Kidney capillary endothelial cell (primary cell): ENCODE measurements around the gene PTPRO.
A peak's percentile ranks its signal among the peaks of the same experiment; 100 is the strongest.

ENCODE experiments used
- DNase-seq: peaks from one replicate; pipeline ENCODE4 v3.0.0-alpha.2; 2018; ENCODE audit warnings: low spot score

Gene PTPRO

GRCh38 chr12:15350643-15351042 lies 28.3 kb downstream of the PTPRO start:
- no peak for DNase-seq

GRCh38 chr12:15355766-15356165 lies 33.5 kb downstream of the PTPRO start:
- DNase-seq, result no peak

GRCh38 chr12:15356951-15357364 lies 34.6 kb downstream of the PTPRO start:
- no peak for DNase-seq

GRCh38 chr12:15364221-15365160 lies 42.2 kb downstream of the PTPRO start:
- DNase-seq, result no peak

GRCh38 chr12:15368812-15369211 lies 46.5 kb downstream of the PTPRO start:
- no peak for DNase-seq

- DNase-seq, result no peak
Observed at GRCh38 chr12:15372352-15372751, 50.0 kb downstream of the PTPRO start.

GRCh38 chr12:15387772-15388171 lies 65.5 kb downstream of the PTPRO start:
- no peak for DNase-seq

GRCh38 chr12:15389561-15389960 lies 67.3 kb downstream of the PTPRO start:
- no peak for DNase-seq

GRCh38 chr12:15393037-15393436 lies 70.7 kb downstream of the PTPRO start:
- no peak for DNase-seq

- no peak for DNase-seq
Observed at GRCh38 chr12:15393995-15394394, 71.7 kb downstream of the PTPRO start.

- DNase-seq, result peak; percentile 0
Observed at GRCh38 chr12:15404485-15404884, 82.2 kb downstream of the PTPRO start.

GRCh38 chr12:15405606-15406005 lies 83.3 kb downstream of the PTPRO start:
- DNase-seq, result no peak

GRCh38 chr12:15407025-15407424 lies 84.7 kb downstream of the PTPRO start:
- DNase-seq, result no peak

GRCh38 chr12:15411842-15412241 lies 89.5 kb downstream of the PTPRO start:
- no peak for DNase-seq

- no peak for DNase-seq
Observed at GRCh38 chr12:15417691-15418090, 95.4 kb downstream of the PTPRO start.

- DNase-seq, result no peak
Observed at GRCh38 chr12:15423629-15424028, 101.3 kb downstream of the PTPRO start.

GRCh38 chr12:15427913-15428312 lies 105.6 kb downstream of the PTPRO start:
- DNase-seq, result no peak

- DNase-seq, result no peak
Observed at GRCh38 chr12:15428632-15429031, 106.3 kb downstream of the PTPRO start.

GRCh38 chr12:15429262-15429661 lies 107.0 kb downstream of the PTPRO start:
- no peak for DNase-seq

GRCh38 chr12:15435597-15435996 lies 113.3 kb downstream of the PTPRO start:
- no peak for DNase-seq

GRCh38 chr12:15439459-15439858 lies 117.2 kb downstream of the PTPRO start:
- DNase-seq, result no peak

GRCh38 chr12:15443050-15443449 lies 120.7 kb downstream of the PTPRO start:
- no peak for DNase-seq

GRCh38 chr12:15443611-15444010 lies 121.3 kb downstream of the PTPRO start:
- no peak for DNase-seq

GRCh38 chr12:15444523-15444922 lies 122.2 kb downstream of the PTPRO start:
- DNase-seq, result no peak
